HepG2 (cell line): ENCODE measurements around the gene TRIM67. TPM values are rescaled to one million over a fixed set of nuclear protein-coding genes. Genes with fewer than 3 reads are reported as not detected.
A peak's percentile ranks its signal among the peaks of the same experiment; 100 is the strongest.

Experiments
- ATAC-seq: fragments of 200-7000 bp; cut with Tn5 transposase; 3 replicates; pipeline ENCODE4 v1.9.1; 2020; ENCODE audit warnings: mild to moderate bottlenecking, moderate library complexity
- BruUV-seq: library from RNA; stranded (reverse); fragments of 400-500 nt; replicated peaks from 2 replicates; lab custom pipeline; 2021; lab: Mats Ljungman, UMichigan
- CTCF ChIA-PET: fragments of 300-600 bp; formaldehyde crosslinking; extraction: SDS; loops from one replicate; lab custom pipeline; 2021; ENCODE audit warnings: low total read pairs, inconsistent platforms, low intra/inter-chr PET ratio; lab: Yijun Ruan, JAX
- POLR2A ChIA-PET: fragments of 350-600 bp; sonication (Branson Sonifier 250); formaldehyde crosslinking; loops from one replicate; lab custom pipeline; 2020; ENCODE audit warnings: antibody characterized with exemption, inconsistent platforms; lab: Yijun Ruan, JAX
- DNase-seq: peaks from one replicate; pipeline ENCODE4 v3.0.0-alpha.2; 2015; ENCODE audit warnings: low spot score
- FAIRE-seq: peaks from 3 replicates; lab custom pipeline; 2011; peaks lifted over from hg19 to GRCh38; lab: Jason Lieb, UNC
- H2AFZ ChIP-seq: one replicate; pipeline ENCODE4 v1.6.1; 2011; ENCODE audit warnings: low read length, inconsistent platforms
- H3K27ac ChIP-seq: fragments of 300-600 bp; 3 replicates; pipeline ENCODE4 v1.8.0; 2011; ENCODE audit warnings: mixed run types, mild to moderate bottlenecking, mixed read lengths, low read length, inconsistent platforms; ENCODE audit not compliant: insufficient read depth; ENCODE audit errors: extremely low read length
- H3K27me3 ChIP-seq, 2 experiments: fragments of 200-600 bp in 1 of 2; 2 replicates in 1 of 2; 3 replicates in 1 of 2; pipeline versions ENCODE4 v1.6.0 to v1.8.0; 2011; ENCODE audit warnings: low read length in 2 of 2, mild to moderate bottlenecking in 2 of 2, moderate library complexity in 2 of 2, inconsistent platforms in 1 of 2; ENCODE audit not compliant: insufficient read depth in 2 of 2, control insufficient read depth in 1 of 2
- H3K36me3 ChIP-seq, 2 experiments: fragments of 200-600 bp in 1 of 2; replicated peaks in 1 of 2; 2 replicates in 1 of 2; 3 replicates in 1 of 2; pipeline versions ENCODE4 v1.5.1 to v1.8.0; 2011; ENCODE audit warnings: low read length in 2 of 2, inconsistent platforms in 1 of 2; ENCODE audit not compliant: insufficient read depth in 2 of 2, control insufficient read depth in 1 of 2
- H3K4me1 ChIP-seq: 2 replicates; pipeline ENCODE4 v1.5.1; 2012; ENCODE audit warnings: low read length, inconsistent platforms; ENCODE audit not compliant: insufficient read depth
- H3K4me2 ChIP-seq: 2 replicates; pipeline ENCODE4 v1.6.0; 2011; ENCODE audit warnings: low read depth, low read length, inconsistent platforms
- H3K4me3 ChIP-seq, 3 experiments: fragments of 200-600 bp in 1 of 3; sonication (generic), shearing (Covaris generic) in 1 of 3; replicated peaks in 1 of 3; 2 replicates each; pipeline ENCODE4 v1.5.1; 2011 to 2016; ENCODE audit warnings: low read length in 3 of 3, inconsistent platforms in 2 of 3, low read depth in 2 of 3, mild to moderate bottlenecking in 2 of 3, control low read depth in 1 of 3, mixed read lengths in 1 of 3; ENCODE audit not compliant: insufficient read depth in 1 of 3
- H3K79me2 ChIP-seq: one replicate; pipeline ENCODE4 v1.6.1; 2011; ENCODE audit warnings: low read length, inconsistent platforms; ENCODE audit not compliant: insufficient read depth
- H3K9ac ChIP-seq: 2 replicates; pipeline ENCODE4 v1.6.0; 2011; ENCODE audit warnings: mild to moderate bottlenecking, low read depth, low read length, inconsistent platforms; ENCODE audit not compliant: insufficient read depth
- H3K9me3 ChIP-seq: 2 replicates; pipeline ENCODE4 v1.5.1; 2012; ENCODE audit warnings: mild to moderate bottlenecking, low read length
- H4K20me1 ChIP-seq: 2 replicates; pipeline ENCODE4 v1.6.0; 2011; ENCODE audit warnings: inconsistent platforms, mild to moderate bottlenecking, low read length, moderate library complexity; ENCODE audit not compliant: insufficient read depth
- EEA1 ChIP-seq: sonication (generic); formaldehyde crosslinking; IDR thresholded peaks from 2 replicates; pipeline ENCODE4 v1.5.1; 2020; ENCODE audit warnings: mild to moderate bottlenecking, missing genetic modification reagents, borderline replicate concordance
- GFI1 ChIP-seq: sonication (generic); formaldehyde crosslinking; IDR thresholded peaks from 2 replicates; pipeline ENCODE4 v1.5.0; 2020; ENCODE audit warnings: missing genetic modification reagents, mild to moderate bottlenecking, borderline replicate concordance
- KLF9 ChIP-seq: IDR thresholded peaks from 2 replicates; pipeline ENCODE4 v1.6.1; 2016; ENCODE audit warnings: low read depth
- MLLT10 ChIP-seq: sonication (generic); formaldehyde crosslinking; IDR thresholded peaks from 2 replicates; pipeline ENCODE4 v1.4.0; 2020; ENCODE audit warnings: missing genetic modification reagents
- NFRKB ChIP-seq: fragments of 450-650 bp; IDR thresholded peaks from 2 replicates; pipeline ENCODE4 v1.6.1; 2017
- PTBP1 ChIP-seq: fragments of 200-400 bp; formaldehyde crosslinking; IDR thresholded peaks from 2 replicates; pipeline ENCODE4 v1.6.1; 2018; ENCODE audit warnings: low read length, low read depth; ENCODE audit not compliant: poor library complexity, severe bottlenecking
- ZBTB38 ChIP-seq: sonication (generic); formaldehyde crosslinking; IDR thresholded peaks from 2 replicates; pipeline ENCODE4 v1.5.1; 2020; ENCODE audit warnings: mild to moderate bottlenecking, missing genetic modification reagents
- ZNF160 ChIP-seq: sonication (generic); formaldehyde crosslinking; IDR thresholded peaks from 2 replicates; pipeline ENCODE4 v1.8.0; 2022; ENCODE audit warnings: mild to moderate bottlenecking, inconsistent platforms, missing genetic modification reagents
- ZNF431 ChIP-seq: sonication (generic); formaldehyde crosslinking; IDR thresholded peaks from 2 replicates; pipeline ENCODE4 v1.9.0; 2022; ENCODE audit warnings: missing genetic modification reagents, low read depth, mild to moderate bottlenecking, borderline replicate concordance
- ZNF501 ChIP-seq: sonication (generic); formaldehyde crosslinking; IDR thresholded peaks from 2 replicates; pipeline ENCODE4 v1.5.1; 2020; ENCODE audit warnings: mild to moderate bottlenecking, moderate library complexity, missing genetic modification reagents
- WGBS: methylation state at CpG from one replicate; pipeline ENCODE4 v1.1.6; 2017; ENCODE audit warnings: low lambda C conversion rate; 5-methylcytosine and 5-hydroxymethylcytosine counted together
- in situ Hi-C: cut with HindIII; loops from 2 replicates; pipeline ENCODE4 v1.10.0; 2017; ENCODE audit warnings: low pct_unique_long_range_greater_than_20kb; ENCODE audit not compliant: extremely low pct_ligation_motif_present
- intact Hi-C: fragments of 100-400 bp; cut with micrococcal nuclease; formaldehyde crosslinking; loops from one replicate; pipeline ENCODE4 v1.10.0; 2022; ENCODE audit not compliant: unreplicated experiment
- polyA plus RNA-seq, 8 experiments: library from polyadenylated mRNA; depleted of rRNA in 3 of 8; stranded (reverse) in 7 of 8; unstranded in 1 of 8; fragments of >200 nt; fragmentation: Illumina TruSeq in 4 of 8; extraction: Trizol in 4 of 8; gene quantifications; 2 replicates each; pipeline versions ENCODE4 v1.2.1 to v1.2.3, GENCODE V29; 2011 to 2016; ENCODE audit warnings: low read depth in 4 of 8, missing spikeins in 1 of 8, mixed read lengths in 1 of 8; ENCODE audit not compliant: insufficient read depth in 1 of 8
- total RNA-seq, 5 experiments: library from RNA; depleted of rRNA; stranded (reverse); fragments of >200 nt; fragmentation: Illumina TruSeq; extraction: Trizol; gene quantifications; 2 replicates each; pipeline ENCODE4 v1.2.3, GENCODE V29; 2016; ENCODE audit warnings: low read depth in 1 of 5
- TF ChIP-seq, protein P1 (sequence below): sonication (generic); formaldehyde crosslinking; IDR thresholded peaks from 2 replicates; pipeline ENCODE4 v1.4.0; 2020; ENCODE audit warnings: missing genetic modification reagents

Gene TRIM67
- total and polyA plus RNA-seq, 2 of the 13 experiments (the other 11 are each of a cell fraction or from before 2014, with no cell fraction given): not detected

DNA sequence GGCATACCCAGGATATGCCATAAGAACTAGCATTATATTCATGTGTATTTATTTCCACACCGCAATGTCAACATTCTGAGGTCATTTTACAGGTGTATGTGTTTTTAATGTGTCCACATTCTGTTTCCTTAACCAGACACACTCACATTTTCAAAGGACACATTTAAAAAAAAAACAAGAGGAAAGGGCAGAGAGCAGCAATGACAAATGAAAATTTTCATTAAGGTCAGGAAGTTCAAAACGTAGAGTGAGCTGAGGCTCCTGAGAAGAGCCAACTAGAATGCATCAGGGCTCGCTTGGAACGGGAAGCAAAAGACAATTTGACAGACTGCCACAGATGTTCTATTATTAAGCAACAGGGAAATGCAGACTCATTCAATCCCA, 74.3 kb downstream of the TRIM67 start (continued):
- TF ChIP-seq ZNF431 (CRISPR knock-in tag) (no peak), EEA1 (CRISPR knock-in tag) (no peak), PTBP1 (no peak), GFI1 (CRISPR knock-in tag) (no peak), MLLT10 (CRISPR knock-in tag) (no peak), NFRKB (no peak)

DNA sequence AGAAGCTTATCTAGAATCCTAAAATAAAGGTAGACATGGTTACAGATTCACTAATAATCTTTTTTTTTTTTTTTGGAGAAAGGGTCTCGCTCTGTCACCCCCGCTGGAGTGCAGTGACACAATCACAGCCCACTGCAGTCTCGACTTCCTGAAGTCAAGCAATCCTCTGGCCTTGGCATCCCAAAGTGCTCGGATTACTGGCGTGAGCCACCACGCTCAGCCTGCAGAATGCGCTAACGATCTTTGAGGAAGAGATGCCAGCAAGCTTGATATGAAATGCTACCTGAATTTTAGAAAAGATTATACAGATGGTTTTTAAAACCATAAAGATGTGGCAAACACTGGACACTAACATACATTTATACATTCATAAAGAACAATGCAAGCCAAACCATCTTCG, 75.1 kb downstream of the TRIM67 start:
- Histone ChIP-seq H3K4me3 (no peak overlapping the region), H4K20me1 (no peaks in the 10 kb centered on the region; the same call in 1 of the 2 replicates)
- TF ChIP-seq, protein P1, sequence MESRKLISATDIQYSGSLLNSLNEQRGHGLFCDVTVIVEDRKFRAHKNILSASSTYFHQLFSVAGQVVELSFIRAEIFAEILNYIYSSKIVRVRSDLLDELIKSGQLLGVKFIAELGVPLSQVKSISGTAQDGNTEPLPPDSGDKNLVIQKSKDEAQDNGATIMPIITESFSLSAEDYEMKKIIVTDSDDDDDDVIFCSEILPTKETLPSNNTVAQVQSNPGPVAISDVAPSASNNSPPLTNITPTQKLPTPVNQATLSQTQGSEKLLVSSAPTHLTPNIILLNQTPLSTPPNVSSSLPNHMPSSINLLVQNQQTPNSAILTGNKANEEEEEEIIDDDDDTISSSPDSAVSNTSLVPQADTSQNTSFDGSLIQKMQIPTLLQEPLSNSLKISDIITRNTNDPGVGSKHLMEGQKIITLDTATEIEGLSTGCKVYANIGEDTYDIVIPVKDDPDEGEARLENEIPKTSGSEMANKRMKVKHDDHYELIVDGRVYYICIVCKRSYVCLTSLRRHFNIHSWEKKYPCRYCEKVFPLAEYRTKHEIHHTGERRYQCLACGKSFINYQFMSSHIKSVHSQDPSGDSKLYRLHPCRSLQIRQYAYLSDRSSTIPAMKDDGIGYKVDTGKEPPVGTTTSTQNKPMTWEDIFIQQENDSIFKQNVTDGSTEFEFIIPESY (CRISPR knock-in tag): peak; percentile 46; the same call in 1 of the 2 replicates
- no peak for TF ChIP-seq ZNF160
- TF ChIP-seq ZBTB38: peak; percentile 59; the same call in 1 of the 2 replicates
- TF ChIP-seq ZNF501: no peak
- no peak for TF ChIP-seq KLF9 (CRISPR knock-in tag)
- TF ChIP-seq, all 625 proteins: peak for 2
- Histone ChIP-seq H3K36me3 (peaks cover 0 to 3% of the 10 kb centered on the region in 2 experiments; a peak in 3 of 5 replicates), H3K79me2 (peaks cover 42% of the 10 kb centered on the region), H3K4me2 (peak overlapping the region; percentile 59), H3K27ac (peak overlapping the region; percentile 98), H3K9me3 (no peaks in the 10 kb centered on the region), H3K4me1 (peaks cover 83% of the 10 kb centered on the region), H3K9ac (peak overlapping the region; percentile 58), H2AFZ (no peak overlapping the region), H3K27me3 (no peaks in the 10 kb centered on the region; a peak in 1 of 5 replicates)
- no TSS peak for BruUV-seq
- WGBS: 93% methylated on average over 9 of the region's 9 CpGs
- ATAC-seq (no peak), DNase-seq (no peak), FAIRE-seq (no peak)
- intact Hi-C loops (no loop called here), in situ Hi-C loops (no loop called here)
- POLR2A ChIA-PET: interaction anchor here (1.4 kb wide), 1 partner anchor 523 kb away, joined by 3 read pairs; the partner anchor contains the start of gene AGT
- CTCF ChIA-PET: no interaction called here
